Pancreas (tissue), 10 donors: Measurements from ENCODE around the gene NELL1. TPM values are rescaled to one million over a fixed set of nuclear protein-coding genes. Genes with fewer than 3 reads are reported as not detected.

Source experiments
- ATAC-seq, 4 donors: fragments of 200-7000 bp; cut with Tn5 transposase; one replicate each; pipeline versions ENCODE4 v1.8.0 to v1.9.1; 2020; ENCODE audit warnings: mild to moderate bottlenecking in 4 of 4, moderate library complexity in 4 of 4
- DNase-seq, 6 donors: peaks; one replicate each; pipeline ENCODE4 v3.0.0-alpha.2; 2020
- FAIRE-seq: peaks from 2 replicates; lab custom pipeline; 2012; peaks lifted over from hg19 to GRCh38; lab: Jason Lieb, UNC
- H3K27ac ChIP-seq, 4 donors: fragments of 200-600 bp; sonication (generic); 1 replicate in 3 of 4; 2 replicates in 1 of 4; pipeline versions ENCODE4 v1.5.0 to v1.8.0; 2020
- H3K27me3 ChIP-seq, 4 donors: fragments of 200-600 bp; one replicate each; pipeline ENCODE4 v1.8.0; 2021
- H3K36me3 ChIP-seq, 3 donors: fragments of 200-600 bp; sonication (generic) in 1 of 3; one replicate each; pipeline versions ENCODE4 v1.5.0 to v1.8.0; 2020 to 2021
- H3K4me1 ChIP-seq, 3 donors: fragments of 200-600 bp; one replicate each; pipeline ENCODE4 v1.8.0; 2021
- H3K4me3 ChIP-seq, 4 donors: fragments of 200-600 bp; sonication (generic) in 2 of 4; one replicate each; pipeline versions ENCODE4 v1.5.0 to v1.8.0; 2020 to 2021
- H3K9me3 ChIP-seq, 4 donors: fragments of 200-600 bp; one replicate each; pipeline ENCODE4 v1.8.0; 2021
- CTCF ChIP-seq, 4 donors: fragments of 200-600 bp; sonication (generic) in 3 of 4; IDR thresholded peaks; one replicate each; pipeline versions ENCODE4 v1.5.0 to v1.8.0; 2021; ENCODE audit warnings: antibody characterized with exemption in 4 of 4
- WGBS, 2 donors: extraction: QIAGEN DNeasy Blood & Tissue Kit; methylation state at CpG; one replicate each; pipeline ENCODE4 v1.1.7; 2013; 5-methylcytosine and 5-hydroxymethylcytosine counted together
- intact Hi-C, 3 donors: fragments of 100-400 bp; cut with DNase I; formaldehyde crosslinking; loops; one replicate each; pipeline versions ENCODE4 v1.11.1 to v1.14.2; 2022
- polyA plus RNA-seq, 2 donors: library from polyadenylated mRNA; stranded (reverse); fragments of 200-250 nt; gene quantifications; one replicate each; pipeline ENCODE4 v1.2.3, GENCODE V29; 2013
- total RNA-seq, 6 donors: library from RNA; stranded (reverse); fragmentation: NEBNext Ultra II Directional in 4 of 6; extraction: Animal tissue kit (Norgen Biotek cat#: 25700) in 4 of 6; gene quantifications; one replicate each; pipeline versions ENCODE4 v1.2.1 to v1.2.4, GENCODE V29; 2021 to 2023
- donor health status: healthy with polysubstance abuse.
- donor health status: DM: no; HTN: no; CAD: no; lungs with moderate emphysema.
- donor health status: DM: no; HTN: no; CAD: no.
- donor health status: control.
- donor health status: control.
- donor health status: Bipolar disorder and iron deficiency.
- donor health status: DM: yes; HTN: yes; CAD: no.
- donor health status: DM: no; HTN: no; CAD: no.
- donor health status: DM: no; HTN: no; CAD: no.
- donor health status: DM: yes; HTN: yes; CAD: no.

The NELL1 gene
- total and polyA plus RNA-seq, 8 donors: not detected

- intact Hi-C loops: no loop called here
- DNase-seq (no peak), ATAC-seq (no peak), FAIRE-seq (no peak)
- H3K36me3 ChIP-seq: no peaks in the 10 kb centered on the region
- no peak overlapping the region for H3K27ac ChIP-seq
- no peak for TF ChIP-seq CTCF (IDR thresholded peaks at IDR 0.05)
- H3K9me3 ChIP-seq: no peaks in the 10 kb centered on the region
- H3K4me1 ChIP-seq: no peaks in the 10 kb centered on the region
- H3K27me3 ChIP-seq: no peaks in the 10 kb centered on the region
- no peak overlapping the region for H3K4me3 ChIP-seq
These were observed 152.1 kb downstream of the NELL1 start for GRCh38 chr11:20821470-20821869.

- 30 to 75% methylated on average over 2 of the region's 2 CpGs for WGBS, 2 donors
These were observed 155.4 kb downstream of the NELL1 start for GRCh38 chr11:20824773-20825172.

GRCh38 chr11:20835561-20835960, 166.2 kb downstream of the NELL1 start:
- Histone ChIP-seq H3K9me3 (no peaks in the 10 kb centered on the region), H3K36me3 (no peaks in the 10 kb centered on the region), H3K27me3 (no peaks in the 10 kb centered on the region), H3K27ac (no peak overlapping the region), H3K4me1 (no peaks in the 10 kb centered on the region), H3K4me3 (no peak overlapping the region)
- no peak for FAIRE-seq
- WGBS, 2 donors: 50 to 57% methylated on average over 3 of the region's 3 CpGs
- no peak for TF ChIP-seq CTCF (IDR thresholded peaks at IDR 0.05)
- DNase-seq: no peak
- ATAC-seq: no peak
- intact Hi-C loops: no loop called here

More at GRCh38 chr11:20824773-20825172, 155.4 kb downstream of the NELL1 start:
- DNase-seq (no peak), FAIRE-seq (no peak), ATAC-seq (no peak)
- no peaks in the 10 kb centered on the region for H3K27me3 ChIP-seq
- H3K9me3 ChIP-seq: no peaks in the 10 kb centered on the region
- no peak overlapping the region for H3K27ac ChIP-seq
- no peaks in the 10 kb centered on the region for H3K36me3 ChIP-seq
- H3K4me1 ChIP-seq: no peaks in the 10 kb centered on the region
- TF ChIP-seq CTCF (IDR thresholded peaks at IDR 0.05): no peak
- H3K4me3 ChIP-seq: no peak overlapping the region
- intact Hi-C loops: no loop called here

- no peaks in the 10 kb centered on the region for H3K36me3 ChIP-seq
- no peak for FAIRE-seq
- no peak for ATAC-seq
- WGBS, 2 donors: 31 to 34% methylated on average over 3 of the region's 3 CpGs
- no peak for DNase-seq
- no peaks in the 10 kb centered on the region for H3K27me3 ChIP-seq
- H3K9me3 ChIP-seq: no peaks in the 10 kb centered on the region
- no peak overlapping the region for H3K4me3 ChIP-seq
- TF ChIP-seq CTCF (IDR thresholded peaks at IDR 0.05): no peak
- H3K4me1 ChIP-seq: no peaks in the 10 kb centered on the region
- H3K27ac ChIP-seq: no peak overlapping the region
- intact Hi-C loops: no loop called here
These were observed 169.8 kb downstream of the NELL1 start for GRCh38 chr11:20839231-20839630.

- no peaks in the 10 kb centered on the region for H3K4me1 ChIP-seq
- H3K27ac ChIP-seq: no peak overlapping the region
- no peaks in the 10 kb centered on the region for H3K9me3 ChIP-seq
- TF ChIP-seq CTCF (IDR thresholded peaks at IDR 0.05): no peak
- H3K4me3 ChIP-seq: no peak overlapping the region
- H3K36me3 ChIP-seq: no peaks in the 10 kb centered on the region
- ATAC-seq: peak in 2 of 4 donors; percentile 12 to 24
- intact Hi-C loops: no loop called here
- no peak for FAIRE-seq
- 17 to 19% methylated on average over 1 of the region's 1 CpG for WGBS, 2 donors
- no peak for DNase-seq
- no peaks in the 10 kb centered on the region for H3K27me3 ChIP-seq
These were observed 171.0 kb downstream of the NELL1 start for GRCh38 chr11:20840341-20840740.
